ENCODE data around the gene GSTM5.
"Not testable (repeated sequence)": the region's sequence is repeated elsewhere in the genome, so short reads cannot be mapped to it uniquely, and the experiment has no call there.

Gene GSTM5

DNA sequence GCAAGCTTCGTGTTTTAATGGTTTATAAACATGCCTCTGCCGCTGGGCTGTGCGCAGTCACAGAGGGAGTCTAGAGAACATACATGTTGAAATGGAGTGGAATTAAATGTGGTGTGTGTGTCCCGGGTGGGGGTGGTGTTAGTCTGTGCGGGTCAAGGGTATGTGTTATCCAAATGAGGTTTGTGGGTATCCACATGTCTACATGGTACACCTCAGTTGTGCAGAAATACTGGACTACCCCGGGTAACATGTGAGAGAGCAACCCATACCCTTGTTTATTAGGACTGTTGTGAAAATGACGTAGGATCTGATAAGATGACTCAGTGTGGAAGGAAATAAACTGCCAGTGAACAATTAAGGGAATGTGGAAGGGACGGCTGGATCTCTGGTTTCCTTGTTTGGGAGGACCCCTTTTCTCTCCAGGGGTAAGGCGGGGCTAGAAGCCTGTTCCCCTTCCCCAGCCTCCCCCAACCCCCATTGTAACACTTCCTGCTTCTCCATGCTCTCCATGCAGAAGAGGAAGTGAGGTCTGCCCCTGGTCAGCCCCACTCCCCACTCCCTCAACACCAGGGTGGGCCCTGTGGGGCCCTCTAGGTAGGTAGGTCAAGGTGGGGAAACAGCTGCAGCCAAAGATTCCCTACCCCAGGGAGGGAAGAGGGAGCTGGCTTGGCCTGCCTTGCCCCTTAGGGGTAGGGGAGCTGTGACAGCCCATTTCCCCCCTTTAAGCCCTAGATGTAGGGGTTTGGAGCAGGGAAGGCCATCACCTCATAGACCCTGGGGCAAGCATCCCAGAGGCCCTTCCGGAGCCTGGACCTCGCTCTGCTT lies 51.0 kb downstream of the GSTM5 start:
- DNase-seq: no peak

DNA sequence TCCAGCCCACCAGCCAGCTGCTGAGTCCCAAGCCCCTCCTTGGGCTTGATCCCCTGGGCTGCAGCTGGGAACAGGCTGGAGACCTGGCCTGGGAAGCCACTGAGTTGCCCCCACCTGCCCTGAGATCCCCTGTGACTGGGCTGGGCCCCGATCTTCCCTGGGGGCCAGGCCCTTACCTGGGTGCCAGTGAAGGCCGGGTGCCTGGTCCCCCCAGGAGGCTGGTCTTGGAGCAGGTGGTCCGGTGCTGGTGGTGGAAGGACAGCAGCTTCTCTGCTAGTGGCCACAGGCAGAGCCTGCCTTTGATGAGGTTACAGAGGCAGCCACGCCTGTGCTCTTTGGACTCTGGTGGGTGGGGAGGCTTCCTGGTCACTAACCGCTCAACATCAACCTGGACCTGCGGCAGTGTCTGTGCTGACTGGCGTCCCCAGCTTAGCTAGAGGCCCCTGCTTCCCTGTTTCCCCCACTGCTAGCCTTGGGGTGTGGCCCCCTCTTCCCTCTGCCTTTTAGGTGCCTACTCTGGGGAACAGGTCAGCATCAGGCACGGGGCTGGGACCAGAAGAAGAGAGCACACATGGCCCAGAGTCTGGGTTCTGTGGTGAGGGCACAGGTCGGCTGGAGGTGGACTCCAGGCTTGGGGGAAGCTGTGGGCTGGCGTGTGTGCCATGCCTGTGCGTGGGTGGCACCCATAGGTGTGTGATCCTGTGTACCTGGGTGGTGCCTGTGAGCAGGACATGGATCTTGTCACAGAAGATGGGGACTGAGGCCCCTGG lies 51.8 kb downstream of the GSTM5 start, which contains the start of gene EPS8L3:
EPS8L3 (minus strand) TSS at position 278 of the 770 bp plus-strand sequence. CDS start 2,174 bp downstream, outside the sequence.
- no peak for DNase-seq

DNA sequence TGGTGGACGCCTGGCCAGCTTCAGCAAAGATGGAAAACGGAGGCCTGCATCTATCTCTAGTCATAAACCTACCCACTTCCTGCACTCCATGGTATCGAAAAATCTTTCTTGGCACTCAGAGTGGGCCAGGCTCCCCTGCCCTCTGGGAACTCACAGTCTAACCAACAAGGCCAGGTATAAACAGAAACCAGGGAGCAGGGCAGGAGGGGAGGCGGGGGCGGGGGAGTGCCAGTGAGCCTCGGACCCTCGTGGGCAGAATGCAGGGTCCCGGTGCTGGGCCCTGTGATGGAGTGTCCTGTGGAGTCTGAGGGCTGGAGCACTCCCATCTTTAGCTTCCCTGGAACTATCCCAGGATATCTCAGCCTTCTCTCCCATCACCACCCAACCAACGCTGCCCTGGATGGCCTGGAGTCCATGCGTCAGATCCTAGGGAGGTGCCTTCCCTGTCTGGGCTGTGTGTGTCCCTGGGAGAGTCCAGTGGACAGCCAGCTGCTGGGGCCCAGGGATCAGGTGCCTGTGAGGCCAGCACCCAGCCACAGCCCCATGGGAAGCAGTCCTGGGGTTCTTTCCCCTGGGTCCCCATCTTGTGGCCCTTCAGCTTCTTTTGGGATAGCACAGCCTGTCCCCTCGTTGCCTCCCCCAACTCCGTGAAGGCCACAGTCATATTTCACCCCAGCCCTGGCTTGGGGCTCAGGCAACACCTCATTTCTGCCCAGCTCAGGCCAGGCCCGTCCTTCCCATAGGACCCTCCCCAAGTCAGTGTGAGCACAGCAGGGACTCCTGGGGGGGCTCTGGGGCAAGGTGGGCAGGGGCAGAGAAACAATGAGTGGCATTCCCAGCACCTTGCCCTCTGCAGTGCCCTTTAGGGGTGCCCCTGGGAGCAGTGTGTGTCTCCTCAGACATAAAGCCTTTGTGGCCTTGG lies 52.8 kb downstream of the GSTM5 start:
- no peak for DNase-seq

DNA sequence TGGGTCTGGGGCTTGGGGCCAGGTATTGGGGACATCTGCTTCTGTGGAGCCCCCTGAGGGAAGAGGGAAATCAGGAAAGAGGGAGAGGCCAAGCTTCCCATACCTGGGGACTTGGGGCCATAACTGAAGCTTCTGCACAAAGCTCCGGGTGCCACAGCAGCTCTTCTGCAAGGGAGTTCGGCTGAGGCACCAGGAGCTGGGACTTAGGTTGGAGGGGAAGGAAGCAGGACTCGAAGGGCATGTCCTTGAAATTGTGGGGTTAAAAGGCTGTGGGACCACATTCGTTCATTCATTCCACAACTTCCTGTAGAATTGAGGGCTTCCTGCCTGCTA lies 53.4 kb downstream of the GSTM5 start:
- DNase-seq: no peak

DNA sequence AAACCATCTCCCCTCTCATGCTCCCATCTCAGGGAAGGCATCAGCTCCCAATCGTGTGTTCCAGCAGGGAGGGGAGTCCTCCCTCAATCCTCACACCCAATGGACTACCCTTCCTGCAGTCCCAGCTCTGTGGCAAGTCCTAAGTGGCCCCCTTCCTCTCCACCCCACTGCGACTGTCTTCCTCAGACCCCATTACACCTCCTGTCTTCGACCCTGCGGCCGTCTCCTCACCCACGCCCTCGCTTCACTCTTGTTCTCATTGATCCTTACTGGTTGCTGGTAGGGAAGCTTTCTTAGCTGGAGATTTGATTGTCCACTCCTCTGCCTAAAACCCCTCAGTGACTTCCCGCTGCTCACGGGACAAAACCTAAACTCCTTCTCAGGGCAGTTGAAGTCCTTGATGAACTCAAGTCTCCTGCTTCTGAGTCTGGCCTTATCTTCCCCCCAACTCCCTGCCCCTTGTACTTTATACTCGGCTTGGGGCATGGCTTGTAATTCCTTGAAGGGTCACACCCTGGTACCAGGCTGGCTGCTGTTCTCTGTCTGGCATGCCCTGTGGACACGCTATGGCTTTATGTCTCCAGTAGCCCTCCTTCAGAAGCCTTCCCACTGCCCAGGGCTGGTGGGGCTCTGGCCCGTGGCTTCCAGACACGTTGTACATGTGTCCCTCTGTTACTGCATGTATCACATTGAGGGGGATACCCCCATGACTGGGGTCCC lies 54.0 kb downstream of the GSTM5 start:
- DNase-seq: no peak

DNA sequence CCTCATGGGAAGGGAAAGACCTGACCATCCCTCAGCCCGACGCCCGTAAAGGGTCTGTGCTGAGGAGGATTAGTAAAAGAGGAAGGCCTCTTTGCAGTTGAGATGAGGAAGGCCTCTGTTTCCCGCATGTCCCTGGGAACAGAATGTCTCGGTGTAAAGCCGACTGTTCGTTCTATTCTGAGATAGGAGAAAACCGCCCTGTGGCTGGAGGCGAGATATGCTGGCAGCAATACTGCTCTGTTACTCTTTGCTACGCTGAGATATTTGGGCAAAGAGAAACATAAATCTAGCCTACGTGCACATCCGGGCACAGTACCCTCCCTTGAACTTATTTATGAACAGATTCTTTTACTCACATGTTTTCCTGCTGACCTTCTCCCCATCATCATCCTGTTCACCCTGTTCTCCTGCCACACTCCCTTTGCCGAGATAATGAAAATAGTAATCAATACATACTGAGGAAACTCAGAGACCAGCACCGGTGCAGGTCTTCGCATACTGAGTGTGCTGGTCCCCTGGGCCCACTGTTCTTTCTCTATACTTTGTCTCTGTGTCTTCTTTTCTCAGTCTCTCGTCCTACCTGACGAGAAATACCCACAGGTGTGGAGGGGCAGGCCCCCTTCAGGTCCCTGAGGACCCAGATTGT lies 55.1 kb downstream of the GSTM5 start:
- DNase-seq: not testable (repeated sequence)
